Neural crest cell (in vitro differentiated cells): ENCODE results near the gene ATP6V0D1. TPM values are rescaled to one million over a fixed set of nuclear protein-coding genes. Genes with fewer than 3 reads are reported as not detected.

Experiments
- DNase-seq: peaks from one replicate; pipeline ENCODE4 v3.0.0; 2021; ENCODE audit warnings: low read depth, mixed read lengths, low spot score
- H3K27ac Mint-ChIP-seq: one replicate; pipeline ENCODE4 v1.8.0; 2021; ENCODE audit warnings: mild to moderate bottlenecking, mixed read lengths; ENCODE audit not compliant: unreplicated experiment
- H3K27me3 Mint-ChIP-seq: 2 replicates; pipeline ENCODE4 v1.8.0; 2021; ENCODE audit warnings: low read depth, mild to moderate bottlenecking, mixed read lengths
- H3K36me3 Mint-ChIP-seq: 2 replicates; pipeline ENCODE4 v1.8.0; 2021; ENCODE audit warnings: low read depth, mild to moderate bottlenecking, mixed read lengths
- H3K4me1 Mint-ChIP-seq: 2 replicates; pipeline ENCODE4 v1.8.0; 2021; ENCODE audit warnings: mixed read lengths
- H3K4me3 Mint-ChIP-seq: one replicate; pipeline ENCODE4 v1.8.0; 2021; ENCODE audit warnings: mild to moderate bottlenecking, mixed read lengths
- H3K9me3 Mint-ChIP-seq: 2 replicates; pipeline ENCODE4 v1.8.0; 2021; ENCODE audit warnings: mixed read lengths
- long read RNA-seq: library from polyadenylated mRNA; unstranded; transcript quantifications from one replicate; pipeline ENCODE4 v2.0.0, GENCODE V29; 2020
- total RNA-seq: library from RNA; stranded (reverse); gene quantifications from 2 replicates; pipeline ENCODE4 v1.2.1, GENCODE V29; 2021
- TF ChIP-seq, protein P1 (sequence below): fragments of 200-600 bp; sonication (generic); conservative IDR thresholded peaks from 2 replicates; pipeline ENCODE4 v1.5.0; 2021; ENCODE audit warnings: antibody characterized with exemption, mild to moderate bottlenecking

ATP6V0D1 gene
- 54.7 and 55.4 TPM in 2 replicates for total RNA-seq
- long read RNA-seq, transcript ATP6V0D1-201 (8 exons, 1,716 nt) = major isoform, 26 of 26 reads
- long read RNA-seq, partial matches to known transcripts = 0 of 26 reads
- long read RNA-seq, other reads (novel, unspliced or antisense) = 0 of 26 reads

DNA sequence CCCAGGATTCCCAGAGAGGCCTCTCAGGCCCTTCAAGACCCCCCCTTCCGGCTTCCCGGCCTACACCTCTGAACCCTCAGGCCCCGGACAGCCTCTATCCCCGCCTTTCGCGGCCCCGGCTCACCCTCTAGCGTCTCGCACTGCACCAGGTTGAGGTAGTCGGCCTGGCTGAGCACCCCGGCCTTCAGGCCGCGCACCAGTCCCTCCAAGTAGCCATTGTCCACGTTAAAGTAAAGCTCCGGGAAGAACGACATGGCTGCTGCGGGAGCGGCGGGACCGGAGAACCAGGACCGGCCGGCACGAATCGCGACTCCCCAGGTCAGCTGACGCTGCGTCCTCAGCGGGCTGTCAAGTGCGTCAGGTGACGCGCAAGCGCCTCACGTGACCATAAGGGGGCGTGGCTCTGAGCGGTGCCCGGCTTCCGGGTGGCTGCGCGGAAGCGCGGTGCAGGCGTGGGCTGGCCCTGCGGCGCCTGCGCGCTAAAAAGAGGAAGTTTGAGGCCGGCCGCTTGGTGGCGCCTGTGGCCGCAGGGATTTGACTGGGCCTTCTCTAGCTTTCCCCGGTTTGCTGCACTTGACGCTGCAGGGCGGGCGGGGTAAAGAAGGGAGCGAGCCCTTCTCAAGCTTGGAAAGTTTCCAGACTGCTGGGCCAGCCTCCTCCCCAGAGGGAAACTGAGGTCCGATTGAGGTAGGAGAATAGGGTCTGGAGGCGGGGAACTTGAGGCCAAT is at the start of gene ATP6V0D1:
Gene ATP6V0D1, minus strand, starts transcription at position 325 of the 728 bp plus-strand sequence. Its CDS starts 71 bp downstream, at position 254.
- no peaks in the 10 kb centered on the region for H3K27me3 Mint-ChIP-seq
- H3K4me3 Mint-ChIP-seq = peak within 1 kb of the TSS; percentile 100
- no peaks in the 10 kb centered on the region for H3K9me3 Mint-ChIP-seq
- peaks cover 19% of the 10 kb centered on the region for H3K4me1 Mint-ChIP-seq
- peak; percentile 98 for DNase-seq
- H3K36me3 Mint-ChIP-seq = no peaks in the 10 kb centered on the region
- peak within 1 kb of the TSS; percentile 100 for H3K27ac Mint-ChIP-seq
- TF ChIP-seq, protein P1, sequence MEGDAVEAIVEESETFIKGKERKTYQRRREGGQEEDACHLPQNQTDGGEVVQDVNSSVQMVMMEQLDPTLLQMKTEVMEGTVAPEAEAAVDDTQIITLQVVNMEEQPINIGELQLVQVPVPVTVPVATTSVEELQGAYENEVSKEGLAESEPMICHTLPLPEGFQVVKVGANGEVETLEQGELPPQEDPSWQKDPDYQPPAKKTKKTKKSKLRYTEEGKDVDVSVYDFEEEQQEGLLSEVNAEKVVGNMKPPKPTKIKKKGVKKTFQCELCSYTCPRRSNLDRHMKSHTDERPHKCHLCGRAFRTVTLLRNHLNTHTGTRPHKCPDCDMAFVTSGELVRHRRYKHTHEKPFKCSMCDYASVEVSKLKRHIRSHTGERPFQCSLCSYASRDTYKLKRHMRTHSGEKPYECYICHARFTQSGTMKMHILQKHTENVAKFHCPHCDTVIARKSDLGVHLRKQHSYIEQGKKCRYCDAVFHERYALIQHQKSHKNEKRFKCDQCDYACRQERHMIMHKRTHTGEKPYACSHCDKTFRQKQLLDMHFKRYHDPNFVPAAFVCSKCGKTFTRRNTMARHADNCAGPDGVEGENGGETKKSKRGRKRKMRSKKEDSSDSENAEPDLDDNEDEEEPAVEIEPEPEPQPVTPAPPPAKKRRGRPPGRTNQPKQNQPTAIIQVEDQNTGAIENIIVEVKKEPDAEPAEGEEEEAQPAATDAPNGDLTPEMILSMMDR = peak; percentile 88

DNA sequence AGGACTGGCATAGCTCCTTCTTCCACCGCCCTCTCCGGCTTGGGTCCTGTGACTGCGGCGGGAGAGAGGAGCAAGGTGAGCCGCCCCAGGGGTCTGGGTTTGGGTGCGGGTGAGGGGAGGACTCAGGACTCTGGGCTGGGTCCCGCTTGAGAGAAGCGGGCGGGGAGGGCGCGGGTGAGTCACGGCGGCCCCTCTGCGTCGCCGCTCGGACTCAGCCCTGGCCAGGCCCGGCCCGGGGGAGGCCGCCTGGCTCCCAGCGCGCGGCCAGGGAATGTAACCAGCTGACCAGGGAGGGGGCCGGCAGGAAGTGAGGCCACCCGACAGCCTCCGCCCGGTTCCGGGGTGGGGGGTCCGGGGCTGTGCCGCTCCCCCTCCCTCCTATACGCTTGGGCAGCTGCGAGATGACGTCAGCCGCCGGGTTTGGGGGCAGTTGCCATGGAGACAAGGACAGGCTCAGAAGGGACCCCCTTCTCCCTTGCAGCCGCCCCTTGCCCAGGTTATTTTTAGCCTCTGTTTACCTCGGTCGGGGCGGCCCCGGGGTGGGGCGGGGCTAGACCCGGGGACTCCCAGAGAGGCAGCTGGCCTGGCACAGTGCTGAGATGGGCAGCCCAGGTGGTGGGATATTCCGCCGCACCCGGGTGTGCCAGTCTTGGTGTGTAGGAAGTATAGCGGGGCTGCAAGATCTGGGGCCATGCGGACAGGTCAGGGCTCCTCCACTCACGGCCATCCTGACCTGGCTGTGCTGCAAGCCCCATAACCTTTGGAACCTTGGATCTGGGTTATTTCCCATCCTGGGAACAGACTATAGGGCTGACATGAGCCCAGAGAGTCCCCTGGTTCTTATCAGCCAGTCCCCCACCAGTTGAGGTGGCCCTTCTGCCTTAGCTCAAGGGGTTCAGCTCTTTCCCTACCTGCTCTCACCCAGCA is 49.3 kb upstream of the ATP6V0D1 start:
- Mint-ChIP-seq H3K9me3 (no peaks in the 10 kb centered on the region), H3K27me3 (peaks cover 19% of the 10 kb centered on the region), H3K27ac (no peak overlapping the region), H3K4me1 (peaks cover 27% of the 10 kb centered on the region), H3K4me3 (peak overlapping the region; percentile 92), H3K36me3 (no peaks in the 10 kb centered on the region)
- TF ChIP-seq, protein P1 = no peak
- DNase-seq = no peak

DNA sequence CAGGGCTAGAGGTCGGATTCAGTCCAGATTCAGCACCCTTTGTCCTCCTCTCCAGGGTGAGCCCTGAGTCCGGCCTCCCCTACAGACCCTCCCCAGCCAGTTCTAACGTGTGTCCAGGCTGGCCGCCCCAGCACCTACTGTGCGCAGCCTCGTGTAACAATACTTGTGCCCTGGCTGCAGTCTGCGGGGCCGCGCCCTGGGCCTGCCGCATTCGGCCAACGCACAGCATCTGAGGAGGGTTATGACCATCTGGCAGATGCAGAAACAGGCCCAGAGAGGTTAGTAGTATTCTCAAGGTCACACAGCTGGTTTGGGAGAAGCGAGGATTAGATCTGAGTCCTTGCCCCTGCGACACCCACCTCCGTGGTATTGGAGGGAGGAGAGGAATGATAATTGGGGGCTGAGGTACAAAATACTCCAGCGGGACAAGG is 48.6 kb upstream of the ATP6V0D1 start:
- TF ChIP-seq, protein P1 = no peak
- Mint-ChIP-seq H3K9me3 (no peaks in the 10 kb centered on the region), H3K27me3 (peaks cover 17% of the 10 kb centered on the region), H3K4me3 (peak overlapping the region; percentile 92), H3K4me1 (peaks cover 27% of the 10 kb centered on the region), H3K36me3 (no peaks in the 10 kb centered on the region), H3K27ac (peak overlapping the region; percentile 81)
- no peak for DNase-seq

DNA sequence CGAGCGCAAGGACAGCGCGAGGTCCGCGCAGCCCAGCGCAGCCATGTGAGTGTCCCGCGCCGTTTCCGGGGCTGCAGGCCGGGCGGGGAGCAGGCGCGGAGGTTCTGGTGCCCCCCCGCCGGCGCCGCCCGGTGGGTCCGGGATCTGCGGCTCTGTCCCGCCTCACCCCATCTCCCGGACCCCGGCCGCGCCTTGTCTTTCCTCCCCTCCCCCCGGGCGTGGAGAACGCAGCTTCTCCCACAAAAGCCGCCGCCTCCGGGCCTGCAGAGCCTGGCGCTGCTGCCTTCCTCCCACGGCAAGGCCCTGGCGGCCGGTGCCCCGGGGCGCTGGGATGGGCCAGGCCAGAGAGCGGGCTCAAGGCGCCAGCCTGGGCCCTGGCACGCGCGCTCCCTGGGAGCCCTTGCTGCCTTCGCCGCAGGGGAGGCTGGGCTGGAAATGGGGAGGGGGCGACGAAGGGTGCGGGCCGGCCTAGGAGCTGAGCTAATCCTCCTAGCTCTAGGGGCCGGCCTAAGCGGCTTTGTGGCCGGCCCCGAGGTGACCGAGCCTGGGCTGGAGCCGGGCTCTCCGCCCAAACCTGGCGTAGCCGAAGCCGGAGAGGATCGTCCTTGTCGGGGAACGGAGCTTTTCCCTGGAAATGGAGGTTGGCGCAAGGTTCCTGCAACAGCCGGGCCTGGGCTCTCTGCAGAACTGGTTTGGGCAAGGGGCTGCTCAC is 48.1 kb upstream of the ATP6V0D1 start:
- DNase-seq = peak; percentile 53
- Mint-ChIP-seq H3K27me3 (peaks cover 17% of the 10 kb centered on the region), H3K9me3 (no peaks in the 10 kb centered on the region), H3K4me1 (peaks cover 27% of the 10 kb centered on the region), H3K4me3 (peak overlapping the region; percentile 92), H3K36me3 (no peaks in the 10 kb centered on the region), H3K27ac (peak overlapping the region; percentile 81)
- TF ChIP-seq, protein P1 = no peak
